T-helper 2 cell treated with Interferon-gamma antibody and Interleukin-4, amounts not matched to agents 100 ng/mL and 5 ng/mL, for 36 hours (primary cell): ENCODE data around the gene COA4. TPM values are rescaled to one million over a fixed set of nuclear protein-coding genes. Genes with fewer than 3 reads are reported as not detected.

ENCODE experiments used
- intact Hi-C: fragments of 100-400 bp; cut with micrococcal nuclease; formaldehyde crosslinking; loops from one replicate; pipeline ENCODE4 v1.15.1; 2023
- total RNA-seq: library from RNA; stranded (reverse); gene quantifications from 2 replicates; pipeline ENCODE4 v1.2.3, GENCODE V29; 2022

The COA4 gene
- total RNA-seq, 1 donor from 2014 or later = 70.4 TPM

DNA sequence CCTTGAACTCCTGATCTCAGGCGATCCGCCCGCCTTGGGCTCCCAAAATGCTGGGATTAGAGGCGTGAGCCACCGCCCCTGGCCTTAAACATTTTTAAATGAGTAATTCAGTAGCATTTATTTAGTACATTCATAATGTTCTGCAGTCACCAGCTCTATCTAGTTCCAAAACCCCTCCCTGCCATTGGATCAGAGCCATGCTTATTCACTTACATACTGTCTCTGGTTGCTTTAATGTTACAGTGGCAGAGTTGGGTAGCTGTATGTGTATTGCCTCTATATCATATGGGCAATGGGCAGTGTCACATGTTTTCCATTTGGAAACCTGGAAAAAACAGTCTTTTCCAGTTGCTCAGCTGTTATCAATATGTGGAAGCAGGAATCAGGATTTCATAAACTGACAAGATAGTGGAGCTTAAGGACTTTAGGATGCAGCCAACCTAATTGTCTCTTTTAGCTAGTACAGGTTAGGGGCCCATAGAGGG, 10.5 kb downstream of the COA4 start:
- intact Hi-C loops = no loop called here

DNA sequence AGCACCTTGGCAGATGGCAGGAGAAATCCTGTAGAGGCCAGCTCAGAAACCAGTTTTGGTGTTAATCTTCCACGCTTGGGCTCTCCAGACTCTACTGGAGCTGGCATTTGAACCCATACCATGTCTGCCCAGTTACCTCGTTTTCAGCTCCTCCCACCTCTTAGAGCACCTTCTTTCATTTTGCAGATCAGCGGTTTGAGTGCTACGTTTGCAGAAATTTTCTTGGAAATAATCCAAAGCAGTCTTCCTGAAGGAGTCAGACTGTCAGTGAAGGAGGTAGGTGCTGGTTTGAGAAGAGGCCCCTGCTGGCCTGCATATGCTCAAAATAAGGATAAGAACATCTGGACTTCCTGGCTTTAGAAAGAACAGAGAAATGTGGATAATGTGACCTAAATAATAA, 13.7 kb downstream of the COA4 start:
- intact Hi-C loops = no loop called here

DNA sequence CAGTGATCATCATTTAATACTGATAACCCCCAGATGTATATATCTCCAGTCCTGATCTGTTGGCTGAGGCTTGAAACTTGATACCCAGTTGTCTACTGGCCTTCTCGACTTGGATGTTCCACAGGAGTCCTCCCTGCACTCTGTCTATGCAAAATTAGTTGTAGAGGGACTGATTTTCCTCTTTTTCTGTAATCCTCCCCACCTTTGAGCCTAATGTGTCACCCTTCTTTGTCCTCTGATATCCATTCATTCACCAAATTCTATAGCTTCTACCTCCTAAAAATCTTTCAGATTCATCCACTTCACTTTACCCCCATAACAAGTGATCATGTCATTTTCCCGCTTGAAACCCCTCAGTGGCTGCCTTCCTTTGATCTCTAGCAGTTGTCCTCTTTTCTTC, 16.4 kb downstream of the COA4 start:
- intact Hi-C loops = no loop called here

DNA sequence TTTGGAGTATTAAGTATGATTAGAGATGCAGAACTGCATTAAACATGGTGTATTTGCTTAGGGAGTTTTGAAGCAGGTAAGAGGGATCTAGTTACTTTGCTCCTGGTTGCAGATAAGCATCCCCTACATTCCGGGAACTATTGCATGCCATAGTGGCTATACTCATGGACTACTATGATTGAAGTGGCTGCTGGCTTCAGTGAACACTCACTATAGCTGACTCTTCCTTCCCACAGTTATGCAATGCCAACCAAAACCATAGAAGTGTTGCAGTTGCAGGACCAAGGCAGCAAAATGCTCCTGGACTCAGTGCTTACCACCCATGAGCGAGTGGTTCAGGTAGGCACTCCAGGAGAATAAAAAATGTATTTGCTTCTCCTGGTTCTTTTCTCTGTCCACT, 17.0 kb downstream of the COA4 start:
- intact Hi-C loops = no loop called here

DNA sequence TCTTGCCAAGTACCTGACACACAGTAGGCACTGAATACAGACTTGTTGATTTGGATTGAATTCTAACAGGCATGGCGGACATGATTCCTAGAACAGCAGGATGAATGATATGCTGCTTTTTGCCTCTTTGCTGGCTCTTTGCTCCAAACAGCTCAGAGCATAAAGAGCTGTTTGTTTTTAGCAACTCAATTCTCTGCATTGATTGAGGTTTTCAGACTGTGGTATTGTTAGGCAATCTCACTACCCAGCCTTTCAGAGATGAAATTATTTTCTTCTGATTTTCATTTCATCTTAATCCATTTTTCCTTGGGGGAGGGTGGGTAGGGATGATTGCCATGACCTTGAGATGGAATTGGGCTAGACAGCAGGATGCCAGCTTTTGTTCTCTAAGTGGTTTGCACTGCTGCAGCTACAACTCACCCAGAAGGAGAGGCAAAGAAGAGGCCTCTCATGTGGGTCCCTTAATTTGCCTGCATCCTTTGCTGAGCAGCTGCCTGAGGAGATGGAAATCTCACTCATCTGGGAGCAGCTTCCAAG, 20.5 kb downstream of the COA4 start:
- intact Hi-C loops = no loop called here

DNA sequence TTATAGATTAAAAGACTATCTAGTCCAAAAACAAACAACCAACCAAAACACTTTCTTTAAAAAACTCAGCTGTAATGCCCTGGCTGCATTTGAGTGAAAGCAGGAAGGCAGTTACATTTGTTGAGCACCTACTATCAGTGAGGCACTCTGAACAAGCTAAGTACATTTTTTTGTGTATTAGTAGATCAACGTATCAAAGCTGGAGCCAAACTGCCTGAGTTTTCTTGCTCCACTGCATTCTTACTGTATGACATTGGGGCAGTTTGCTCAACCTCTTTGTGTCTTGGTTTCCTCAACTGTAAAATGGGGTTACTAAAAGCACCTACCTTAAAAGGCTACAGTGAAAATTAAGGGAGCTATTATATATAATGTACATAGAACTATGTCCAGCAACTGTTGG, 22.0 kb downstream of the COA4 start:
- intact Hi-C loops = no loop called here

DNA sequence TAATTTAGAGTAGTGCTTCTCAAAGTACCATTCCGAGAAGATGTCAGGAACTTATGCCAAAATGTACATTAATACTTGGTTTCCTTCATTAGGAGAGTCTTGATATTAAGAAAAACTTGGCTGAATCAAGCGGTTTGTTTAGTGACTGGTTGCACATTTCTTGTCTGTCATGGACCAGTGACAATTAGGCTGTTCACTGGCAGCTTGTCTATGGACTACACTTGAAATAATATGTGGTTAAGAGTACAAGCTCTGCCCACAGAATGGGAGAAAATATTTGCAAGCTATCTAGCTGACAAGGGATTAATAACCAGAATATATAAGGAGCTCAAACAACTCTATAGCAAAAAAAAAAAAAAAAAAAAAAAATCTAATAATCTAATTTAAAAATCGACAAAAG, 24.6 kb downstream of the COA4 start:
- intact Hi-C loops = no loop called here

DNA sequence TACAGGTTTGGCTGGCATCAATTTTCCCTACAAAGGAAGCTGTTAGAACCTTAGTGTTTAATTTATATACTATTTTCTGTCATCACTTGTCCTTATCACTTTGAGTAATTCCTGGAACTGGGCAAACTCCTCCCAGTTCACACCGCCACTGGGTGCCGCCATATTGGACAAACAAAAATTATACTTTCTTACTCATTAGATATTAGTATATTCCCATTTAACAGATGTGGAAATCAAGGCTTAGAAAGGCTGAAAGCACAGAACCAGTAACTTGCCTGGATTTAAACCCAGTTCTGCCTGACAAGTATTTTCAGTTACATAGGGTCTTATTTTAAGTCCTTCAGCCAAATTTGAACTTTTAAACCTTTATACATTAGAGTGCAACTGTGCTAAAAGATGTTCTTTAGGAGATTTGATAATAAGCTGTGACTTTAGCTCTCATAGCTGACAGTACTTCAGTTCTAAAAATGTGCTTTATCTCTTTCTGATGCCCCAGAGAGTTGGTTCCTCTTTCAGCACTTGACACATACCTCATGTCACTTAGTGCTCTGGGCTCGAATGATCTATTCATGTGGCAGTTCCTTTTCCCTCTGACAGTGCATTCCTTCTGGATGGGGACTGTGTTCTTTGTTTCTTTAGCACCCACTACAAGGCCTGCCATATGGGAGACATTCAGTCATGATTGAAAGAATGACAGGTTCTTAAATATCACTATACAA, 25.4 kb downstream of the COA4 start:
- intact Hi-C loops = no loop called here

DNA sequence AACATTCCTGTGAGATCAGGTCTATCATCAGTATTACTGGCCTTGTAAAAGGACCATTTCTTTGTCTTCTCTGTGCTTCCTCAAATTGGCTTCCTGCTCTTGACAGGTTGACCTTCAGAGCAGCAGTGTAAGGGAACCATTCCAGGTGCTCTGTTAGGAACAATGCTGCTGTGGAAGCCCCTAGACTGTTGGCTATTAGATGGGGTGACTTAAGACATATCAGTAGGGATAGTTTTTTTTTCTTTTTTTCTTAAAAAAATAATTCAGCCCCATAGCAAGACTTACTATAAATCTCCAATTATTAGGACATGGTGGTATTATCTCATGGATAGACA, 37.6 kb downstream of the COA4 start:
- intact Hi-C loops = no loop called here

DNA sequence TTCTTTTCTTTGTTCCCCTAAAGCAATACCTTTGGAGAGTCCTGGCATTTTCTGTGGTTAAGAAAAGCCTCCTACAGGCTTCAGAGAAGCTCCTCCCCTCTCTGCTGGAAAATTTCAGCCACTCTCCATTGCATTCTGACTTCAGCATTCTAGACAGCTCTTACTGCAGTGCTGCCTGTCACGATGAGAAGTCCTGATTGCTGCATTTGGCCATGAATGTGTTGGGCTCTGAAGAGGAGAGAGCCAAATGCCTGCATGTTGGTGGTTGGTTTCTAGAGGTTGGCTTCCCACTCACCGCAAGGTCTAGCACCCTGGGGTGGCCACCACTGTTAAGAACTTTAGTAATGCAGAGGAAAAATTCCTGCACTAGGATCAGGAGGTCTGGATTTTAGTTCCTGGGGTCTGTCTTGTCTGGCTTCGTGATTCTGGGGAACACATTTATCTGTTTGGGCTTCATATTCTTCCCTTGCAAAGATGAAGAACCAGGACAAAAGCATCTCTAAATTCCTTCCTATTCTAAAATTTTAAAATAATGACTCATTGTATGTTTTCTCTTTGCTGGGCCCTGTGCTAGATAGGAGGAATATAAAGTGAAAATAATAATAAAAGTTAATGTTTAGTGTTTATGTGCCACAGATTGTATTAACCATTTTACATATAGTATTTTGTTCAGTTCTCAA, 38.1 kb downstream of the COA4 start:
- intact Hi-C loops = no loop called here

DNA sequence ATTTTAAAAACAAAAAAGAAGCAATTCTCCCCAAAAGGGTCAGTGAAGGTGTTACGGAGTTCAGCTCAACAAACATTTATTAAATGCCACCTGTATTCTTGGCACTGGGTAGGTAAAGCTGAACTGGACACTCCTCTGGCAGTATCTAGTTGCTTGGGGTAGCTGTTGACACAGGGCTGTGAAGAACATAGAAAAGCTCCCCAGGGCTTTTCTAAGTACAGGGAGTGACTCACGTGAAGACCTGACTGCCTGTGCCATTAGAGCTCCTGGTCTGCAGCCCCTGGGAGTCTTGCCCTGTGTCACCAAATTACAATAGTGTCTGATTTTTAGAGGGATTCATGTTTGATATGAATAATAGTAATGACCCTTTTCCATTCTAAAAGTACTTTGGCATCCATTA, 43.6 kb downstream of the COA4 start:
- intact Hi-C loops = no loop called here

DNA sequence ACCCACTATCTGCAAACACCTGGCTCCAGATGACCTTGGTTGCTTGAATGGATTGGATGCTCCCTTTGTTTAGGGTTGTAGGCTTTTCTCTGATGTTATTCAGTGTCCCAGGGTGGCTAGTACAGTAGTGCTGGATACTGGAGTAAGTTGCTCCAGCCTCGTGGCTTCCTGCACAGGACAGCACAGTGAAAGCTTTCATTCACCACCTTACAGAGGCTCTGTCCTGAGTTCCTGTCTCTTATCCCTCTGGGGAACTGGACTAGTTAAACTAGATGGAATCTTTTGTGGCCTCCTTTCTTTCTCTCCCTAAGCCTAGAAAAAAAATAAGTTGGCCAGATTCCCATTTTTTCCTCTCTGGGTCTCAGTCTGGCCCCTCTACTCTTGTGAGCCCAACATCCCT, 46.4 kb downstream of the COA4 start:
- intact Hi-C loops = no loop called here

Other genes with a start within 250 kb of the COA4 start
- gene PLEKHB1, start 230.3 kb downstream of the COA4 start, total RNA-seq = 3.4 and 5.2 TPM in 2 replicates
- 76.5 and 79.7 TPM in 2 replicates for gene RAB6A, start 115.8 kb downstream of the COA4 start, total RNA-seq
- gene MRPL48, start 89.0 kb downstream of the COA4 start, total RNA-seq = 58.3 and 64.2 TPM in 2 replicates
- 20.6 and 21.1 TPM in 2 replicates for gene PAAF1, start 153 bp upstream of the COA4 start, total RNA-seq
- 0.14 and 0.57 TPM in 2 replicates for gene DNAJB13, start 74.2 kb upstream of the COA4 start, total RNA-seq
- 338 TPM in 2 replicates for gene UCP2, start 106.0 kb upstream of the COA4 start, total RNA-seq
- 2.7 and 3.6 TPM in 2 replicates for gene UCP3, start 132.2 kb upstream of the COA4 start, total RNA-seq